Medulla oblongata (tissue), 1 donor: ENCODE results near the gene PABPN1L.
"Not testable (repeated sequence)": the region's sequence is repeated elsewhere in the genome, so short reads cannot be mapped to it uniquely, and the experiment has no call there.

Source experiments
- DNase-seq: peaks from one replicate; pipeline ENCODE4 v3.0.0-alpha.2; 2015; ENCODE audit errors: extremely low spot score

The PABPN1L gene

DNA sequence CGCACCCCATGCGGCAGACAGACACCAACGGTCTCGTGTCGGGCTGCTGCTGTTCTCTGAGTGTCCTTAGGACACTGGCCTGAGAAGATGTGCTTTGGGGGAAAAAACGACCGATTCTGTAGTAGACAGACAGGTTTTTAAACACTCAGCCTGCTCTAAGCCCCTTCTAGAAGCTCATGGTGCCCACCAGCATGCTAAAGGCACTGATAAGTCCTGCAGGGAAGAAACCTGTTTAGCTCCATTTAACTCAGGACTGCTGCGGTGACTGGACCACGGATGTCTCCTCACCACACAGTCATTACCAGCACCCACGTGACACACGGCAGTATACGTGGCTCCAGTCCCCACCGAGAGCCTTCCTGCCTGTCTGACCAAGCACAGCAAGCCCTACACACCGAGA, 35.7 kb downstream of the PABPN1L start:
- no peak for DNase-seq

DNA sequence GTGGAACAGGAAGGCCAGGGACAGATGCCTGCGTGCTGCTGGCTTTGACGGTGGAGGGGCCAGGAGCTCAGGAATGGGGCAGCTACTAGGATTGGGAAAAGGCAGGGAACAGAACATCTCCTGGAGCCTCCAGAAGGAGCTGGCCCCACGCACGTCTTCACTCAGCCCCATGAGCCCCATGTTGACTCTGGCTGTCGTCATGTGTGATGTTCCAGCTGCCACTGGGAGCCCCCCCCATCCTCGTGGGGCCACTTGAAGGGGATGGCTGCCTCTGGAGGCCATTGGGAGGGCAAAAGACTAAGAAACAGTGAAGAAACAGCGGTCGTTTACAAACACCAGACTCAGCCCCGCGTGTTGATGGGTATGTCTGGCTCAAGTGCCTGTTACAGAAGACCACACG, 36.2 kb downstream of the PABPN1L start:
- no peak for DNase-seq

DNA sequence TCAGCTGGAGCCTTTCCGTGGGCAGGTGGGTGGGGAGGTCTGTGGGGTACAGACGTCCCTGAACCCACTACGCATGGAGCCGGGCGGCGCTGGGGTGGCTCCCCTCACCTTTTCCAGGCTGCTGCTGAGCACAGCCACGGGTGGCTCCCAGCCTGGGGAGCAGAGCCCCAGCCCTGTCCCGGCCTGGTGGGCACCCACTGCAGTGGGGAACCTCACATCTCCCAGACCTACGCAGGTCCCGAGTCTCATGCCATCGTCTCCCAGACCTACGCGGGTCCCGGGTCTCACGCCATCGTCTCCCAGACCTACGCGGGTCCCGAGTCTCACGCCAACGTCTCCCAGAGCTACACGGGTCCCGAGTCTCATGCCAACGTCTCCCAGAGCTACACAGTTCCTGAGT, 37.7 kb downstream of the PABPN1L start:
- DNase-seq = no peak

DNA sequence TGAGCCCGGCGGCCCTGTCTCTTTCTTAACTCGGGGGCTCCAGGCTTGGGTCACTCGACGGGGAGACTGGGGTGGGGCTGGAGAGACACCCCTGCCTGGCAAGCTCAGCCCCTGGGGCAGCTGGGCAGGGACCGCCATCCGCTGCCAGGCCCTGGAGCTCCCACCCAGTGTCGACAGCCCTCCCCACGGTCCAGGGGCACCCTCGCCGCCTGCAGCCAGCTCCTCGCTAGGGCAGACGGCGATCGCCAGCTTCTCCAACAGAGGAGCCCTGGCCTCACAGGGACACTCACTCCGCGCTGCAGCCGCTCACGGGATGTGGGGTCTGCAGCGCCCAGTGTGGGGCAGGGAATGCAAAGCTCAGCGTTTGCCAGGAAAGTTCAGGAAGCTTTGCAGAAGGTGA, 38.7 kb downstream of the PABPN1L start:
- DNase-seq = no peak

DNA sequence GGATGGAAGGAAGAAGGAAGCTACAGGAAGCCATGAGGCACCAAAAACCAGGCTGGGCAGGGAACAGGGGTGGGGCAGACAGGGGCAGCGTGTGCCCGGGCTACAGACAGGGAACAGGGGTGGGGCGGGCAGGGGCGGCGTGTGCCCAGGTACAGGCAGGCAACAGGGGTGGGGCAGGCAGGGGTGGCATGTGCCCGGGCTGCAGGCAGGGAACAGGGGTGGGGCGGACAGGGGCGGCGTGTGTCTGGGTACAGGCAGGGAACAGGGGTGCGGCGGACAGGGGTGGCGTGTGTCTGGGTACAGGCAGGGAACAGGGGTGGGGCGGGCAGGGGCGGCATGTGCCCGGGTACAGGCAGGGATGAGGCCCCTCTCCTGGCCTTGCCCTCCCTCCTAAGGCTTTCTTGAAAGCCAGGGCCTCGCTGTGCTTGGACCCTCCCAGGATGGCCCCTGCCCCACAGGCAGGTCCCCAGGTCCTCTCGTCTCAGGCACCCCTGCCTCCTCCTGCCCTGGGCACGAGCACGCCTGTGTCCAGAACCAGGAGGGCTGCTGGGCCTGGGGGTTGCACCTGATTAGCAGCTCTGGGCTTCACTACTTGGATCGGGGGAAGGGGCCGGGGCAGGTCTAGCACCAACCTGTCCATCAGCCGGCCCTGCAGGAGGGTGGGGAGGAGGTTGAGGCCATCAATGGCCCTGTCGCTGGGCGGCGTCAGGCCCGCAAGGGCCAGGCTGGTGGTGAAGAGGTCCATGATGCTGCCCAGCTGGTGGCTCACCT, 40.2 kb downstream of the PABPN1L start:
- no peak for DNase-seq

DNA sequence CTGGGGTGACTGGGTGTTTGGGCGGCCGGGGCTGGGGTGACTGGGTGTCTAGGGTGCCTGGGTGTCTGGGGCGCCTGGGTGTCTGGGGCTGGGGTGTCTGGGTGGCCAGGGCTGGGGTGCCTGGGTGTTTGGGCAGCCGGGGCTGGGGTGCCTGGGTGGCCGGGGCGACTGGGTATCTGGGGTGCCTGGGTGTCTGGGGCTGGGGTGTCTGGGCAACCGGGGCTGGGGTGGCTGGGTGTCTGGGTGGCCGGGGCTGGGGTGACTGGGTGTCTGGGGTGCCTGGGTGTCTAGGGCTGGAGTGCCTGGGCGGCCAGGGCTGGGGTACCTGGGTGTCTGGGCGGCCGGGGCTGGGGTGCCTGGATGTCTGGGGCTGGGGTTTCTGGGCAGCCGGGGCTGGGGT, 41.3 kb downstream of the PABPN1L start:
- no peak for DNase-seq

DNA sequence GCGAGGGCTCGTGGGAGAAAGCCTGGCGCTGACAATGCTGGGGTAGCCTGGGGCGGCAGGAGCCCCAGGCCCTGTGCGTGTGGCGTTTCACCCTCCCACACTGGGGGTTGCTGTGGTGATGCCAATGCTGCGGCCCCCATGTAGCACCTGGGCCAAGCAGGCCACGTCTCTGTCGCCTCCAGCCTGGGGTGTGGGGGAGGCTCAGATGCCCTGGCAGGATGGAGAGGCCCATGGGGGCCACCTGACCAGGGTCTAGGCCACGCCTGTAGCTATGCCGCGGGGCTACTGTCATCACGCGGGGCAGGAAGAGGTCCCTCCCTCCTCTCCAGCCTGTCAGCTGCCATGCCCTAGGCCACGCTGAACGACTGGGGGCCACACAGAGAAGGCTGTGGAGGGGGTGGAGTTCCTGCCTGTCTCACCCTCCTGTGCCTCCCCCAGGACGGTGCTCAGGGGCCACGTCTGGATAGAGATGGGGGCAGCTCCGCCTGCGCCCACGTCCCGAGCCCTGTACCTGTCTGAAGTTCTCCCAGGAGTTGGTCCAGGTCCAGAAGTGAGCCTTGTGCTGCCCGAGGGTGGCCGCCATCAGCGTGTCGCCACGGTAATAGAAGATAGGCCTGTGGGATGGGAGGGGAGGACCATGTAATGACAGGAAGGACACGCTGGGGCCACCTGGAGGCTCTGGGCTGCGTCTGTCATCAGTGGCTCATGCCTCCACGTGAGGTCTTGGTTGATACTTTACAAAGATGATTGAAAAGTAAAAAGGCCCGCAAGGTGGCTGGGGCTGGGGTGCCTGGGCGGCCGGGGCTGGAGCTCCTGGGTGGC, 42.0 kb downstream of the PABPN1L start:
- no peak for DNase-seq

DNA sequence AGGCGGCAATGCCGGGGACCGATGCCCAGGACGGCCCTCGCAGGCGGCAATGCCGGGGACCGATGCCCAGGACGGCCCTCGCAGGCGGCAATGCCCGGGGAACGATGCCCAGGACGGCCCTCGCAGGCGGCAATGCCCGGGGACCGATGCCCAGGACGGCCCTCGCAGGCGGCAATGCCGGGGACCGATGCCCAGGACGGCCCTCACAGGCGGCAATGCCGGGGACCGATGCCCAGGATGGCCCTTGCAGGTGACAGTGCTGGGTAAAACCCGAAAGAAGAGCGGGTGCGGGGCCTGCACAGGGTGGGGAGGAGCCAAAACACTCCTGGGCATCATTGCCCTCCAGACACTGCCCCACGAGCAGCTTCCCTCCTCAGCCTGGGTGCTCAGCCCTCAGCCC, 42.8 kb downstream of the PABPN1L start:
- not testable (repeated sequence) for DNase-seq

DNA sequence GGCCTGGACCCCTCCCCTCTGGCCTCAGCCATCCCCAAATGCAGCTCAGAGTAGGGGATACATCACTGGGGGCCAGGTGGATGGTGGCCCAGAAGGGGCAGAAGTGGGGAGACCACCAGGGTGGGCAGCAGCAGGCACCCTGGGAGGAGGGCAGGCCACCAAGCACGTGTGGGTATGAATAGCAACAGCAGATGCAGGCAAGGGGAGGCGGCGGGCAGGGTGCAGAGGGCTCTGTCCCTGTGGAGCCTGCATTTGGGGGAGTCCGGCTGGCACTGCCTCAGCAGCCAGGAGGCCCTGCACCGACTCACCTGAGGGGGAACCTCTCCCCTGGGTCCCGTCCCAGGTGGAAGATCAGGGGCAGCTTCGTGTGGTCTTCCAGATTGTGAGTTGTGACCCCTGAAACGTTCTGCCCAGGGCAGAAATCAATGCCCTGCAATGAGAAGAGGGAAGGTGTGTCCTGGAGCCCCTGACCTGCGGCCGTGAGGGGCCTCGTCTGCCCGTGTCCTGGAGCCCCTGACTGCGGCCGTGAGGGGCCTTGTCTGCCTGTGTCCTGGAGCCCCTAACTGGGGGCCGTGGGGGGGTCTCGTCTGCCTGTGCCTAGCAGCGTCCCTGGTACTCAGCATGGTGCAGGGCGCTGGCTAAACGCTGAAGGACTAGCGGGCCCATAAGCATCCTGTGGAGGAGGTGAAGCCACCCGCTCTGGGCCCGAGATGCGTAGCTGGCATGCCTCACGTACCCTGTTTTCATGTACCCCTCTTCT, 44.0 kb downstream of the PABPN1L start:
- no peak for DNase-seq

DNA sequence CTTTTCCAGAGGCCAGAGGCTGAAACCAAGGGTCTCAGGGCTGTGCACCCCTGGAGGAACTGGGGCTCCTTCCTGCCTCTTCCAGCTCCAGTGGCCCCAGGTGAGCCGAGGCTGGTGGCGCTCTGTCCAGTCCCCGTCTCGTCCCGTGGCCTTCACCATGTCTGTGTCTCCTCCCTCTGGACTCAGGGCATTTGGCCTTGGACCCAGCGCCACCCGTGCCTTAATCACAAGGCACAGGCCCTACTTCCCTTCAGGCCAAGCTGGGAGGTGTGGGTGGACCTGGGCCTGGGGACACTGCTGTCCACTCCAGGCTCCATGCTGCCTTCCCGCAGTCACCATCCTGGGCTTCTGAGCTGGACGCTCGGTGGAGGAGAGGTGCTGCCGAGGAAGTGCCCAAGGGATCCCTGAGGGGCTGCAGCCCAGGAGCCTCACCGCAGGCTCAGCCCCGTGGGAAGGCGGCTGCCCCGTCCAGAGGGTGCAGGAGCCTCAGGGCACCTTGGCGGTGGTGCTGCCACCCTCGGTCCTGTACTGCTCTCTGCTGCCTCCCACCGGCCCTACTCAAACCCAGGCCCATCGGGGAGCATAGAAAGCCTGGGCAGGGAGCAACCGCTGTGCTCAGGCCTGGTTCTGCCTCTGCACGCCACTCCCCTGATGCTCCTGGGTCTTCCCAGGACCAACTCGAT, 45.2 kb downstream of the PABPN1L start:
- no peak for DNase-seq

DNA sequence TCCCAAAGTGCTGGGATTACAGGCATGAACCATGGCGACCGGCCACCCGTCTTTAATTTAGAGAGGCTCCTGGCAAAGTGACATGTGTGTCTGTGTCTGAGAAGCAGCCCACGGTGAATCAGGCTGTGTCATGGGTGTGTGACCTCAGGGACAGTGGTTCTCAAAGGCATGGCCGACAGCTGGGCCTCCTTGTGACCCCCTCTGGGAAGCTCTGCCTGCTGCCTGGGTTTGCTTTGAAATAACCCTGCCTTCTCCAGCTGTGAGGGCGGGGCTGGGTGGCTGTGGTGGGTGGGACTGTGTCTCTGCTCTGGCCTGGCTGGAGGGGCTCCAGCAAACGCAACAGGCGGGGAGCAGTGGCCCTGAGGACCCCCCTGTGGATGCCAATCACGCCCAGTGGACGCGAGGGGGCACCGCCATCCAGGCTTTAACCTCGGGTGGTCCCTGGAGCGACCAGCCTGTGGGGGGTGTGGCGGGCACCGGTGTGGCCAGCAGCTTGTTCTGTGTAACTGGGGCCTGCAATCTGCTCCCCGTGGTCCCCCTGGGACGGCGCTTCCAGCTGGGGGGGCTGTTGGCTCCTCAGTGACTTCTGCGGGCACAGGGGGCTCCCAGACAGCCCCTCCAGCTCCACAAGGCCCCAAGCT, 46.0 kb downstream of the PABPN1L start:
- no peak for DNase-seq

DNA sequence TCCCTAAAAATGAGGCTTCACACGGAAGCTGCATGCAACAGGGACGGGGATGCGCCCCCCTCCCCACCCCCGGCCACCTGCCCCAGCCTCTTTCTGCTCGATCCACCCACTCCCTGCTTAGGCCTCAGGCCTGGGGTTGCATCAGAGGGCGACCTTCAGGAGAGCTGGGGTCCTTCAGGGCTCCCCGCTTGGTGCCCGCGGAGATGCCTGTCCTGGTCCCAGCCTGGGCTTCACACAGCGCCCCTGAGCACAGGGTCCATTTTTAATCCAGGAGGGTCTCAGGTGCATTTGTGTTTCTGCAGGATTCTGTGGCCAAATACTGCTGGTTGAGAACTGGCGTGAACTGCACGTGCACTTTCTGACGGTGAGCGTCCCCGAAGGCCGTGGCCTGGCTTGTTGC, 47.3 kb downstream of the PABPN1L start:
- DNase-seq = no peak

DNA sequence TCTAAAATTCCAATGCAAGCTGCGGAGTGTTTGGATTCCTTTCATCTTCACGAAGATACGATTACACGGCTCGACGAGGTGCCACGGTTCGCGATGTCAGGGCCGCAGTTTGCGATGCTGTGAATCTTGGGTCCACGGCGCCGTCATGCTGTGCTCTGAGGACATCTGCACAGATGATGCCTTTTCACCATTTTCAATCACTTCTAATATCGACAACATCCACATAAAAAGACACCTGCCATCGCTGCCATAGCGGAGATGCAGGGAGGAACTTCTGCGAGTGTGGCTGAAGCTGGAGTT, 47.9 kb downstream of the PABPN1L start:
- no peak for DNase-seq

DNA sequence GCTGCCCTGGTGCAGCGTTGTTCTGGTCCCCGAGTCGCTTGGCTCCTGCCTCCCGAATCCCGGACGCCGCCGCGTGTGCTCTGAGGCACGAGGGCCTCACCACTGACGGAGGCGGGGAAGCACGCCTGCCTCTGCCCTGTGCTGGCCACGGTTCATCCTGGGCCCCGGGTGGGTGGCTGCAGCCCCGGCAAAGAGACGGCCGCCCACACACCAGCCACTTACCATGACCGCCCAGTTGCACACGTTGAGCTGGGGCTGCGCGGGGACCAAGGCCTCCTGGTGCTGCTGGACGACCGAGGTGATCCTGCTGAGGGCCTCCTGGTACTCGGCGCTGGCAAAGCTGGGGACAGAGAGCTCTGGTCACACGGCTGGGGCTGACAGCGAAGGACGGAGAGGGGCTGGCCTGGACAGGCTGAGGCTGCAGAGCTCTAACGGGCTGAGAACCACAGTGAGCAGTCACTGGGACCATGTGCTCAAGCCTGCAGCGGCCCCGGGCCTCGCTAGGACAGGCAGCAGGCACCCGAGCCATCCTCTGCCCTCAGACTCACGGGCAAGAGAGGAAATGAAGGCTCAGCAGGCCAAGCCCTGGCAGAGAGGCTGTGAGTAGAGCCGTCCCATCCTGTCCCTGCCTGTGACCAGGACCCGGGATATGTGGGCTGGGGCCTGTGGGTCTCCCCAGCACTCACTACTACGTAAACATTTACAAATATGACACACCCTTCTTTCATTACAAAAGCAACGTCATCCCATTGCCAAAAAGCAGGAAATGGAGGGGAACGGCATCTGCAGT, 48.5 kb downstream of the PABPN1L start:
- DNase-seq = no peak

DNA sequence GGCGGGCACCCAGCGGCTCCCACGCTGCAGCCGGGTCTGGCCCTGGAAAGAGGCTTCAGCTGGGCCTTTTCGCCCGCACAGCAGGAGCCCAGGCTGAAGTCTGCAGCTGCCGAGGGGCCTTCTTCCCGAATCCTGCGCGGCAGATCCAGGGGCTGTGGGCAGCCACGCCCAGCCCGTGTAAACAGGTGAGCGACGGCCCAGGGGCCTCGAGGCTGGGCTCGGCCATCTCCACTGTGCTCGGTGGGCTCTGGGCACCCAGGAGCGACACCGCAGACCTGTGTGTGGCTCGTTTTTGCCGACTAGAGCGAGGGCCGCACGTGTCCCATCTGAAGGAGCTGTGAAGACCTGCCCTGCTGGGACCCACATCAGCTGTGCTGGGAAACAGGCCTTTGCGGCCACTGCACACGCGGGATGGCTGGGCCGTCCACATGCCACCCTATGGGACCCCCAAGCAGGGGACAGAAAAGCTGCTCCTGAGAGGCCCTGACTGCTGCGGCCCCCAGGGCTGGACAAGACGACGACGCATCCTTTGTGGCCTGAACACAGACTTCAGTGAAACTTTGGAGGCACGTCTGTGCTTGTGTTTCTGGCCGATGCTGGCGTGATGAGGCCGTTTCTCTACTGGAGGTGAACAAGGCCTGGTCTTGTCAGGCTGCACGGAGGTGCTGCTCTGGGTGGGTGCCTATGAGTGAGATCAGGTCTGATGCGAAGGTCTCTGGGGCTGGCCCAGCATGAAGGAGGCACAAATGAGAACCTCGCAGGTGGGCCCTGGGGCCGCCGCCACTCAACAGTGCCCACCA, 49.5 kb downstream of the PABPN1L start:
- no peak for DNase-seq

DNA sequence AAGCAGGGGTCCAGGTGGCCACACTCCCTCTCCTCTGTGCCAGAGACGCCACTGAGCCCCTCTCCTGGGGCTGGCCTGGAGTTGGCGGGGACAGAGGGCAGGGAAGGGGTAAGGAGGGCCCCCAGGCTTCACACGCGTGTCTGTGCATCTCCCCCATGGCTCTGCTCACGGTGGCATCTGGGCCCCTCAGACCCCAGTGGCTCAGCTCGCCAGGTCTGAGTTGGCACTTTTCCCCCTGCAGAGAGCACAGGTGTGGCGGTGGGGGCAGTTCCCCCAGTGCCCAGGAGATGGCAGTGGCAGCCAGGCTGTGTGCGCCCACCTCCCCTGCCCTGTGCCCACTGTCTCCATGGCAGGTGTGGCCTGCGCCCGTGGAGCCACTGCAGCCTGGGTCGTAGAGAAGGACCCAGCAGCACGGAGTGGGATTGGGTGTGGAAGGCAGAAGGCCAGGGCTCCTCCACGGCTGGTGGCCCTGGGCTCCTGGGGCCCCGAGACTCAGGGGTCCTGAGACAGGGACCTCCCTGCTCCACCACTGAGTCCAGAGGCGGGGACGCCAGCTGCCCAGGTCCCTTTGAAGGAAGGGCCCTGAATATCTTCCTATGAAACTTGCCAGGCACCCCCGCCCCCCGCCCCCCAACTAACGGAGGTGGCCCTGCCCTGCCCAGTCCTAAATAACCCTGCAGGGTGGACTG, 50.4 kb downstream of the PABPN1L start:
- no peak for DNase-seq

DNA sequence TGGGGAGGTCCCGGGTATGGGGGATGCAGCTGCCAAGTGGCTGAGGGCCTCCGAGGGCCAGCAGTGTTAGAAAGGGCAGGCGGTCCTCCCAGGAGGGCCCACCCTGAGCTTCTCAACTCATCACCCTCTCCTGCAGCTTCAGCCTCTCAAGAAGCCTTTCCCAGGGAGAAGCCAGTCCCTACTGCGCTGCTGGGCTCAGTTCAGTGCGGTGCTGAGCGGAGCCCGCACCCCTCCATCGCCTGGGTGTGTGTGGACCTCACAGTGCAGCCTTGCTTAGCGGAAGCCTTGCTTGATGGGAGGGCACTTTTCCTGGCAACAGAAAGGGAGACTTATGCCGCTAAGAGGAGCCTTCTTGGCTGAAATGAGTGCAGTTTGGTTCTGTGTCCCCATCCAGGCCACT, 51.2 kb downstream of the PABPN1L start:
- DNase-seq = no peak

DNA sequence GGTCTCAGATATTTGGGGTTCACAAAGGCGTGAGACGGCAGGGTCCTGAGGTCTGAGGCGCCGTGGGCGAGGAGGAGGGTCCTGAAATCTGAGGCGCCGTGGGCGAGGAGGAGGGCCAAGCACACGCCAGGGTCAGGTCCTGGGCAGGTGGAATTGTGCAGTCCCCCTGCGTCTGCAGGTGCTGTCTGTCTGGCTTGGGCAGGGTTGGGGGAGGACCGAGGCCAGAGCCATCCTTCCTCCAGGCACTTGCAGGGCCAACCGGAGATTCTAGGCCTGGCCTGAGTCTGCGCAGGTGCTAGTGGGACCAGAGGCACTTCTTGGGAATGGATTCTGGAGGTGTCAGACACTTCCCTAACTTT, 52.3 kb downstream of the PABPN1L start:
- no peak for DNase-seq
